Thymus (tissue), 11 donors: Measurements from ENCODE around the gene AMBN. TPM values are rescaled to one million over a fixed set of nuclear protein-coding genes. Genes with fewer than 3 reads are reported as not detected.

Experiments used
- DNase-seq, 9 donors: peaks; one replicate each; pipeline ENCODE4 v3.0.0-alpha.2; 2013; ENCODE audit warnings: low spot score in 9 of 9, low read depth in 6 of 9, missing footprints in 1 of 9
- H3K27ac ChIP-seq, 2 donors: one replicate each; pipeline ENCODE4 v1.5.1; 2013; ENCODE audit warnings: control low read depth in 1 of 2, low read depth in 1 of 2, low read length in 1 of 2, mild to moderate bottlenecking in 1 of 2, moderate library complexity in 1 of 2
- H3K27me3 ChIP-seq, 2 donors: one replicate each; pipeline ENCODE4 v1.5.1; 2013; ENCODE audit warnings: low read length in 1 of 2; ENCODE audit not compliant: control insufficient read depth in 2 of 2, insufficient read depth in 1 of 2
- H3K36me3 ChIP-seq, 2 donors: one replicate each; pipeline ENCODE4 v1.5.1; 2013; ENCODE audit warnings: low read length in 1 of 2, mild to moderate bottlenecking in 1 of 2, moderate library complexity in 1 of 2; ENCODE audit not compliant: control insufficient read depth in 2 of 2, insufficient read depth in 2 of 2
- H3K4me1 ChIP-seq, 2 donors: one replicate each; pipeline ENCODE4 v1.5.1; 2013; ENCODE audit warnings: low read length in 2 of 2; ENCODE audit not compliant: control insufficient read depth in 2 of 2, insufficient read depth in 2 of 2
- H3K4me3 ChIP-seq, 2 donors: one replicate each; pipeline ENCODE4 v1.5.1; 2013; ENCODE audit warnings: low read length in 2 of 2, control low read depth in 1 of 2, mild to moderate bottlenecking in 1 of 2
- H3K9me3 ChIP-seq, 2 donors: one replicate each; pipeline ENCODE4 v1.5.1; 2013; ENCODE audit warnings: low read length in 1 of 2, mild to moderate bottlenecking in 1 of 2; ENCODE audit not compliant: control insufficient read depth in 2 of 2, insufficient read depth in 1 of 2
- WGBS: extraction: QIAGEN DNeasy Blood & Tissue Kit; methylation state at CpG from one replicate; pipeline ENCODE4 v1.1.7; 2013; 5-methylcytosine and 5-hydroxymethylcytosine counted together
- polyA plus RNA-seq: library from polyadenylated mRNA; stranded (reverse); fragments of 200-250 nt; gene quantifications from one replicate; pipeline ENCODE4 v1.2.3, GENCODE V29; 2013
- total RNA-seq: library from RNA; stranded (reverse); fragments of 120-200 nt; gene quantifications from one replicate; pipeline ENCODE4 v1.2.4, GENCODE V29; 2013
- donor health status: healthy.

Gene AMBN
- total and polyA plus RNA-seq, 2 donors = 0.19 to 0.84 TPM

- H3K27ac ChIP-seq = no peak overlapping the region
- no peaks in the 10 kb centered on the region for H3K9me3 ChIP-seq
- H3K4me3 ChIP-seq = no peak overlapping the region
- no peak for DNase-seq
- WGBS = 91% methylated on average over 1 of the region's 1 CpG
- no peaks in the 10 kb centered on the region for H3K27me3 ChIP-seq
- no peaks in the 10 kb centered on the region for H3K36me3 ChIP-seq
- no peaks in the 10 kb centered on the region for H3K4me1 ChIP-seq
These were observed 32.3 kb downstream of the AMBN start for GRCh38 chr4:70624226-70624793.

- no peak overlapping the region for H3K27ac ChIP-seq
- WGBS = 95% methylated on average over 1 of the region's 1 CpG
- H3K4me3 ChIP-seq = no peak overlapping the region
- no peaks in the 10 kb centered on the region for H3K9me3 ChIP-seq
- no peaks in the 10 kb centered on the region for H3K4me1 ChIP-seq
- H3K27me3 ChIP-seq = no peaks in the 10 kb centered on the region
- no peaks in the 10 kb centered on the region for H3K36me3 ChIP-seq
- DNase-seq = no peak
These were observed 35.6 kb downstream of the AMBN start for GRCh38 chr4:70627620-70628019.

DNA sequence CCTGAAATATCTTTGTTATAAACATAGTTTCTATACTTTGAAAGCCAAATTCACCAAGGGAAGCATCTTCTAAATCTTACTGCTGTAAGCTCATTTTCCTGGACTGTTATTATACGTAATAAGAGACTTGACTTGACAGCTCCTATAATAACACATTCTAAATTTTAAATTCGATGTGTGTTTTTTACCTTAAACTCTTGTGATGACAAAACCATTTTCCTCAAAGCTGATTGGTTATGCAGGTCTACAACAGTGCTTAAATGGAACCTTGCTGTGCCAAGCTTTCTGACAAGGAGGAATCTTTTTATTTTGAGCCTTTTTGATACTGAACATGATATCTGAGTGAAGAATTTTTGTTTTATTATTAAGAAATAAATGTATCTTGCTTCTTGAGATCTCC, 36.4 kb downstream of the AMBN start, which contains the start of gene ENAM:
Gene ENAM (plus strand): TSS at position 301 of the 400 bp plus-strand sequence. CDS start 757 bp downstream, outside the sequence.
- Histone ChIP-seq H3K27ac (no peak within 1 kb of the TSS), H3K36me3 (no peaks in the 10 kb centered on the region), H3K4me3 (no peak within 1 kb of the TSS), H3K4me1 (no peaks in the 10 kb centered on the region), H3K9me3 (no peaks in the 10 kb centered on the region), H3K27me3 (no peaks in the 10 kb centered on the region)
- no peak for DNase-seq
- WGBS = 92% methylated on average over 2 of the region's 2 CpGs

GRCh38 chr4:70629469-70630090, 37.5 kb downstream of the AMBN start:
- Histone ChIP-seq H3K9me3 (no peaks in the 10 kb centered on the region), H3K4me1 (no peaks in the 10 kb centered on the region), H3K4me3 (no peak overlapping the region), H3K27ac (no peak overlapping the region), H3K36me3 (no peaks in the 10 kb centered on the region), H3K27me3 (no peaks in the 10 kb centered on the region)
- no peak for DNase-seq
- 98% methylated on average over 1 of the region's 1 CpG for WGBS

DNA sequence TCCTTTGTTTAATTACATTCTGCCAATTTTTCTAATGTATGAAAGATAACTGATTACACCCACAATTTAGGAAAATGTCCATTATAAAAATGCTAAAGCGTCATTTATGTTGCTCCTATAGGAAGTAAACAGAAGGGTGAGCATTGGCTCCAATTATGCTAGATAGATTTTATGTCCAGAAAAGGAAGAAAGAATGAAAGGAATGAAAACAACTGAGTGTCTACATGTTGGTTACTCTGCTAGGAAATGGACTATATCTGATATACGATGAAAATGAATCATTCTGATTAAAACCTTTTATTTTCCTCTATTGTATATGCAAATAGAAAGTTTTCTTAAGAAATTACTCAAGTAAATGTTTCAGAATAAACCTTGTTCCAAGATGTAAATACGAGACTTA, 38.1 kb downstream of the AMBN start:
- no peaks in the 10 kb centered on the region for H3K27me3 ChIP-seq
- H3K4me1 ChIP-seq = no peaks in the 10 kb centered on the region
- H3K36me3 ChIP-seq = no peaks in the 10 kb centered on the region
- 96% methylated on average over 3 of the region's 3 CpGs for WGBS
- no peak overlapping the region for H3K4me3 ChIP-seq
- H3K9me3 ChIP-seq = no peaks in the 10 kb centered on the region
- no peak overlapping the region for H3K27ac ChIP-seq
- DNase-seq = no peak

- DNase-seq = no peak
- Histone ChIP-seq H3K36me3 (no peaks in the 10 kb centered on the region), H3K4me1 (no peaks in the 10 kb centered on the region), H3K4me3 (no peak overlapping the region), H3K9me3 (no peaks in the 10 kb centered on the region), H3K27ac (no peak overlapping the region), H3K27me3 (no peaks in the 10 kb centered on the region)
- WGBS = 95% methylated on average over 1 of the region's 1 CpG
These were observed 40.0 kb downstream of the AMBN start for GRCh38 chr4:70632028-70632427.

- Histone ChIP-seq H3K4me1 (no peaks in the 10 kb centered on the region), H3K4me3 (no peak overlapping the region), H3K36me3 (no peaks in the 10 kb centered on the region), H3K9me3 (peaks cover 0 to 4% of the 10 kb centered on the region in 2 donors), H3K27me3 (no peaks in the 10 kb centered on the region), H3K27ac (no peak overlapping the region)
- WGBS = 93% methylated on average over 5 of the region's 5 CpGs
- DNase-seq = no peak
These were observed 42.4 kb downstream of the AMBN start for GRCh38 chr4:70634482-70634881.

DNA sequence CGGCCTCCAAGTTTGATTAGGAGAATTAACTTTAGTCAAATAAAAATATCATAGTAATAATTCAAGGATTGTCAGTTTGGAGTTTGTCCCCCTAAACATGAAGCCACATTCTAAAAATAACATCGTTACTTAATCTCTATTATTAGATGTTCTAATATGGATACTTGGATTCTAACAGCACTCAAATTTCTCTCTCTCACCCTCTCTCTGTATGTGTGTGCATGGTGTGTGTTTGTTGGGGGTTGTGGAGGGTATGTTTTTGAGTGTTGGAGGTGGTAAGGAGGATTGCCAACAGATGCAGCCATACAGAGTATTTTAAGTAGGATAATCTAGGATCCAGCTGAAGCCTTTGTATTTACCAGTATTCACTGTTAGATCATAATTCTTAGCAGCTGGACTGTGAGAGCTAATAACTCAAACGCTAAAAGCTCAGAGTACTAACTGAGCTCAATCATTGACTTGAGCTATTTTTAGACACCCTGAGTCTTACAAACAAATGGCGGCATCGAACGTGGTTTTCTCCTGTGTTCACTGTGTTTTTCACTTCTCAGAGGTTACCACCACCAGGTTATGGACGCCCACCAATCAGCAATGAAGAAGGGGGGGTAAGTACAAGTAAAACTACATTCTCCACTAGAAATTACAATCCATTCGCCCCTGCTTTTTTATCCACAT, 45.3 kb downstream of the AMBN start:
- 75% methylated on average over 8 of the region's 8 CpGs for WGBS
- Histone ChIP-seq H3K4me3 (no peak overlapping the region), H3K36me3 (no peaks in the 10 kb centered on the region), H3K9me3 (peaks cover 0 to 4% of the 10 kb centered on the region in 2 donors), H3K27me3 (no peaks in the 10 kb centered on the region), H3K4me1 (no peaks in the 10 kb centered on the region), H3K27ac (no peak overlapping the region)
- no peak for DNase-seq

- Histone ChIP-seq H3K4me1 (no peaks in the 10 kb centered on the region), H3K36me3 (no peaks in the 10 kb centered on the region), H3K9me3 (peaks cover 0 to 4% of the 10 kb centered on the region in 2 donors), H3K4me3 (no peak overlapping the region), H3K27ac (no peak overlapping the region), H3K27me3 (no peaks in the 10 kb centered on the region)
- DNase-seq = no peak
- WGBS = 92% methylated on average over 2 of the region's 2 CpGs
These were observed 48.1 kb downstream of the AMBN start for GRCh38 chr4:70640192-70640591.
